Skeletal muscle satellite cell (primary cell): Measurements from ENCODE around the gene CSRP3. TPM values are rescaled to one million over a fixed set of nuclear protein-coding genes. Genes with fewer than 3 reads are reported as not detected.

Experiments
- H3K27me3 ChIP-seq: 2 replicates; pipeline ENCODE4 v1.7.0; 2013; ENCODE audit warnings: low read length; ENCODE audit not compliant: control insufficient read depth, insufficient read depth
- H3K36me3 ChIP-seq: 2 replicates; pipeline ENCODE4 v1.7.0; 2013; ENCODE audit warnings: mild to moderate bottlenecking, control low read depth, low read length; ENCODE audit not compliant: insufficient read depth
- H3K4me1 ChIP-seq: 2 replicates; pipeline ENCODE4 v1.7.0; 2013; ENCODE audit warnings: low read length; ENCODE audit not compliant: control insufficient read depth, insufficient read depth
- H3K4me2 ChIP-seq: 2 replicates; pipeline ENCODE4 v1.7.0; 2013; ENCODE audit warnings: mild to moderate bottlenecking, low read length
- H3K4me3 ChIP-seq: 2 replicates; pipeline ENCODE4 v1.7.0; 2013; ENCODE audit warnings: low read length
- H3K9ac ChIP-seq: 2 replicates; pipeline ENCODE4 v1.7.0; 2013; ENCODE audit warnings: mild to moderate bottlenecking, low read depth, low read length, moderate library complexity
- H3K9me3 ChIP-seq: replicated peaks from 2 replicates; pipeline ENCODE4 v1.7.0; 2013; ENCODE audit warnings: mild to moderate bottlenecking, control low read depth, low read length
- total RNA-seq: library from RNA; depleted of rRNA; stranded (reverse); fragments of >200 nt; gene quantifications from 2 replicates; pipeline ENCODE4 v1.2.3, GENCODE V29; 2012; rRNA removed

The CSRP3 gene
- total RNA-seq: not detected in 2 replicates

- Histone ChIP-seq H3K9me3 (no peaks in the 10 kb centered on the region), H3K27me3 (peaks cover 53% of the 10 kb centered on the region), H3K36me3 (no peaks in the 10 kb centered on the region), H3K4me3 (no peak within 1 kb of the TSS), H3K4me2 (no peak within 1 kb of the TSS), H3K4me1 (peaks cover 7% of the 10 kb centered on the region), H3K9ac (no peak within 1 kb of the TSS)
Observed at GRCh38 chr11:19201737-19202605, at the start of gene CSRP3. Gene CSRP3 (minus strand): TSS chr11:19201983. CDS start chr11:19192448, 9,535 bp downstream.

- Histone ChIP-seq H3K36me3 (no peaks in the 10 kb centered on the region), H3K27me3 (peaks cover 77% of the 10 kb centered on the region), H3K4me2 (no peak overlapping the region), H3K9ac (no peak overlapping the region), H3K9me3 (no peaks in the 10 kb centered on the region), H3K4me3 (no peak overlapping the region), H3K4me1 (no peaks in the 10 kb centered on the region)
Observed at GRCh38 chr11:19251577-19251976, 49.8 kb upstream of the CSRP3 start.

- Histone ChIP-seq H3K9ac (no peak overlapping the region), H3K4me1 (peaks cover 6% of the 10 kb centered on the region), H3K36me3 (no peaks in the 10 kb centered on the region), H3K4me3 (no peak overlapping the region), H3K4me2 (no peak overlapping the region), H3K27me3 (peaks cover 77% of the 10 kb centered on the region), H3K9me3 (no peaks in the 10 kb centered on the region)
Observed at GRCh38 chr11:19246816-19247215, 45.0 kb upstream of the CSRP3 start.

GRCh38 chr11:19245351-19245750 is 43.6 kb upstream of the CSRP3 start:
- H3K27me3 ChIP-seq: peaks cover 66% of the 10 kb centered on the region
- H3K4me3 ChIP-seq: no peak overlapping the region
- peaks cover 8% of the 10 kb centered on the region for H3K4me1 ChIP-seq
- no peaks in the 10 kb centered on the region for H3K36me3 ChIP-seq
- no peak overlapping the region for H3K9ac ChIP-seq
- no peaks in the 10 kb centered on the region for H3K9me3 ChIP-seq
- no peak overlapping the region for H3K4me2 ChIP-seq

- Histone ChIP-seq H3K4me1 (peaks cover 8% of the 10 kb centered on the region), H3K4me3 (no peak overlapping the region), H3K36me3 (no peaks in the 10 kb centered on the region), H3K4me2 (no peak overlapping the region), H3K27me3 (peaks cover 59% of the 10 kb centered on the region), H3K9ac (no peak overlapping the region), H3K9me3 (no peaks in the 10 kb centered on the region)
Observed at GRCh38 chr11:19244621-19245020, 42.8 kb upstream of the CSRP3 start.

DNA sequence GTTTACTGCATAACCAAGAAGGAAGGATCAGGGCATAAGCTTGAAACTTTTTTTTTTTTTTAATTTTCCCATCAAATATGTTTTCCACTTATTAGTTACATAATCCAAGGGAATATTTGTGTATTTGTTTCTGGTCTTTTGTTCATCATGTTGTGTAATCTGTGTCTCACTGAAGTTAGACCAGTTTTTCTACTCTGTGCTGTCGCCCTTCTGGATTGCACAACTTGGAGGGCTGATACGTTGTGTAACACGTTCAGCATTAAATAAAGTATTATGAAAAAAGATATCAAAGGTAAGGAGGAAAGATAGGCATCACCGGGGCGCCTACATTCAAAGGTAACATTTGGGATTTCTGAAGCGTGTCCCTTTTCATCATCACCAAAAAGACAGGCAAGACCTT is 42.3 kb upstream of the CSRP3 start:
- H3K27me3 ChIP-seq: peaks cover 56% of the 10 kb centered on the region

GRCh38 chr11:19243613-19244012 is 41.8 kb upstream of the CSRP3 start:
- Histone ChIP-seq H3K36me3 (no peaks in the 10 kb centered on the region), H3K4me3 (no peak overlapping the region), H3K4me2 (no peak overlapping the region), H3K9ac (no peak overlapping the region), H3K27me3 (peaks cover 51% of the 10 kb centered on the region), H3K9me3 (no peaks in the 10 kb centered on the region), H3K4me1 (peaks cover 8% of the 10 kb centered on the region)

More for the DNA sequence above, 42.3 kb upstream of the CSRP3 start:
- no peak overlapping the region for H3K4me2 ChIP-seq
- no peak overlapping the region for H3K4me3 ChIP-seq
- H3K36me3 ChIP-seq: no peaks in the 10 kb centered on the region
- H3K9me3 ChIP-seq: no peaks in the 10 kb centered on the region
- peaks cover 8% of the 10 kb centered on the region for H3K4me1 ChIP-seq
- H3K9ac ChIP-seq: no peak overlapping the region

DNA sequence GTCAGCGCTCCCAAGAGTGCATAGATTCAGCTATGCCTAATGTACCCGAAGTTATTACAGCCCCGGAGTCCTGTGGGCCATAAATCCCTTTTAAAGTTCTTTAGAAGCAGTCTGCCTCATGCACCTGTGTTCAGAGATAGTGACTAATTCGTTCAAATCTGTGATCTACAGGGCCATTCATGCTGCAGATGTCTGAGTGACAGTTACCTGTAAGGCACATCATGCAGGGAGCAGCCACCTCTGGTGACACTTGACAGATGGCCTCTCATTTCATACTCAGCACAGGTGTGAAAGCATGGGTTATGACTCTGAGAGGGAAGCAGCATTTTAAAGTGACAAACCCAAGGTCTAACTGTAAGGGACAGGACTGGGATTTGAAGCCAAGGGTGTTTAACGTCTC is 41.4 kb upstream of the CSRP3 start:
- Histone ChIP-seq H3K27me3 (peaks cover 46% of the 10 kb centered on the region), H3K9me3 (no peaks in the 10 kb centered on the region), H3K36me3 (no peaks in the 10 kb centered on the region), H3K4me2 (no peak overlapping the region), H3K9ac (no peak overlapping the region), H3K4me3 (no peak overlapping the region), H3K4me1 (peaks cover 8% of the 10 kb centered on the region)

DNA sequence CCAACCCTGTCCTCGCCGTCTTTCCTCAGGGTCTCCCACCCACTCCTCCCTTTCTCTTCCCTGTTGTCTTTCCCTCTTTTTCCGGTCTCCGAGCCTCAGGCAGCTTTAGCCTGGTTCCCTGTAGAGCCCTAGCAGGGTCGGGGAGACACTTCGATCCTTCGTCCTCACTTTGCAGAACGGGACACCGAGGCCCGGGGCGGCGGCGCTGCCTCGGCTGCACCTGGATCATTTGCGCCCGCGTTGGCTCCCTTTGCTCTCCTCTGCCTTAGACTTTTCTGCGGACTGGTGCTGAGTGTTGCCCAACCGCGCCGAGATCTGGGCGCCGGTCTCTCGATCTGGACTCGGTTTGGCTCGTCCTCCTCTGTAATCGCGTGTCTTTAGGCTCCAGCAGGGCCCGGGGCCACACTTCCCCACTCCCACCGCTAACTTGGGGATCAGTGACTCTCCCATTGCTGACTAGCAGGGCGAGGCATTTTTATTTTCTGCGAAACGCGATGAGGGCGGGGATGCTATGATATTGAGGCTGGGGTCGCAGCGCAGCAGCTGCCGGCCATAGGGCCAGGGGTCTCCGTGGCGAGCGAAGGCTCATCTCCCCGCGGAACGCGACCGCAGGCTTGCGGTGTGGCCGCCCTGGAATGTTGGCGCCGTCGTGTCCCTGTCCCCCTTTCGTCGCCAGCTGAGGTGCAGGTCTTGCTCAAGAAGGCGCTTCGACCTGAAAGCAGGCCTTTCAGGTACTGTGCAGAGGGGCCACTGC is 40.6 kb upstream of the CSRP3 start:
- Histone ChIP-seq H3K27me3 (peaks cover 42% of the 10 kb centered on the region), H3K4me1 (peaks cover 8% of the 10 kb centered on the region)

DNA sequence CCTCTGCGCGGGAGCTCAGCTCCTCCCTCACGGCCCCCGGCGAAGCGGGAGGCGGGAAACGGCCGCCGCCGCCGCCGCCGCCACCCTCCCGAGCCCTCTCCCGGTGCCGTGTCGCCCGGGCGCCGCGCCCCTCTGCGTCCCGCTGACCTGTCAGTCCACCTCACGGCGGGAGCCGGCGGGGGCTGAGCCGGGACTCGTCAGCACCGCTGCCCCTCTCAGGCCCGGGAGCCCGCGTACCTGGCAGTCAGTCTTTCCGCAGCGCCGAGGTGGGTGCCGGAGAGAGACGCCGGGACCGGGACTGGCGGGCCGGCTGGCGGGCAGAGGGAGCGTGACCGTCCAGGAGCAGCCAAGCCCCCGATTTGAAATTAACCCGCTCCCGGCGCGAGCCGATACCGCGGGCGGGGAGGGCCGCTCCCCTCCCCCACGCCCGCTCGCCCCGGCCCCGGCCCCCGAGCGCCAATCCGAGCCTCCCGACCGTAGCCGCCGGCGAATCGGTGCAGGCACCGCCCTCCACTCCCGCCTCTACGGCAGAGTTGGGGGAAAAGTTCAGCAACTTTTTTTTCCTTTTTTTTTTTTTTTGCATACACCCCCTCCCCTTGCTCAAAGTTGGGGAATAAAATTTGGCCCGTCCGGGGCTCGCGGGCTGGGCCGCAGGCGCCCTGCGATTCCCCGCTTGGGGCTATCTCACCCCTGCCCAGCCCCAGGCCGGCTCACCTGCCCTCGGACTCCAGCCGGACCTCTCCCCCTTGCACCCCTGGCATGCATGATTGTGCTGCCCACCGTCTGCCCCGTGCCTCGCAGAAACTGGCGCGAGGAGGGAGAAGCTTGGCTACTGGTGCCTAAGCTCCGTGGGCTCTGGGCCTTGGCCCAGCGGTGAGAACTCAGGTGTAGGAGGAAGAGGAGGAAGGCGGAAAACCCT is 39.7 kb upstream of the CSRP3 start:
- Histone ChIP-seq H3K9ac (peak overlapping the region; percentile 77), H3K27me3 (peaks cover 36% of the 10 kb centered on the region), H3K9me3 (no peaks in the 10 kb centered on the region), H3K4me3 (peak overlapping the region; percentile 73), H3K4me2 (peak overlapping the region; percentile 85), H3K36me3 (no peaks in the 10 kb centered on the region), H3K4me1 (peaks cover 8% of the 10 kb centered on the region)

More for the DNA sequence above, 40.6 kb upstream of the CSRP3 start:
- Histone ChIP-seq H3K4me3 (peak overlapping the region; percentile 73), H3K9ac (peak overlapping the region; percentile 45), H3K4me2 (peak overlapping the region; percentile 85), H3K9me3 (no peaks in the 10 kb centered on the region), H3K36me3 (no peaks in the 10 kb centered on the region)
